Uterus (tissue), 2 donors: ENCODE results near the gene THSD7B.

ENCODE experiments used
- POLR2A ChIP-seq, 2 donors: fragments of 450-650 bp; IDR thresholded peaks; one replicate each; pipeline ENCODE4 v1.6.1; 2016; ENCODE audit warnings: antibody characterized with exemption in 2 of 2, mild to moderate bottlenecking in 1 of 2, moderate library complexity in 1 of 2
- TF ChIP-seq, protein P1 (sequence below), 4 experiments: fragments of 200-600 bp in 2 of 4; fragments of 450-650 bp in 2 of 4; sonication (generic) in 2 of 4; IDR thresholded peaks; one replicate each; pipeline ENCODE4 v1.5.1; 2016 to 2019; ENCODE audit warnings: antibody characterized with exemption in 4 of 4, mild to moderate bottlenecking in 2 of 4, moderate library complexity in 1 of 4

DNA sequence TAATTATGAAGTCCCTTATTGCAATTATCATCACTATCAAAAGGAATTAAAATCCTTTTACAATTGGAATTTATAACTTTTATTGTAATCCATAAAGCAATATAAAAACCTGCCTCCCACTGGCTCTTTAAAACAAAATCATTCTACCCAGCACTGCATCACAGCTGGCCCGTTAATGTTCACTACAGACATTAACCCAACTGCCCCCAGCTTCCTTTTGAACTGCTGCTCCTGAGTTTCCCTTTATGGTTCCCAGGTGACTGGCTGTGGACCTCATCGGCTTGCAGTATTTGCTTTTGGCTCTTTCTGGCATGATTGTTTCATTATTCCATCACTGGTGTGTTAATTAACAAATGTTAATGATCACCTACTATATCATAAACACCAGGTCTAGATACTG lies 535.6 kb downstream of the THSD7B start:
- TF ChIP-seq, protein P1, sequence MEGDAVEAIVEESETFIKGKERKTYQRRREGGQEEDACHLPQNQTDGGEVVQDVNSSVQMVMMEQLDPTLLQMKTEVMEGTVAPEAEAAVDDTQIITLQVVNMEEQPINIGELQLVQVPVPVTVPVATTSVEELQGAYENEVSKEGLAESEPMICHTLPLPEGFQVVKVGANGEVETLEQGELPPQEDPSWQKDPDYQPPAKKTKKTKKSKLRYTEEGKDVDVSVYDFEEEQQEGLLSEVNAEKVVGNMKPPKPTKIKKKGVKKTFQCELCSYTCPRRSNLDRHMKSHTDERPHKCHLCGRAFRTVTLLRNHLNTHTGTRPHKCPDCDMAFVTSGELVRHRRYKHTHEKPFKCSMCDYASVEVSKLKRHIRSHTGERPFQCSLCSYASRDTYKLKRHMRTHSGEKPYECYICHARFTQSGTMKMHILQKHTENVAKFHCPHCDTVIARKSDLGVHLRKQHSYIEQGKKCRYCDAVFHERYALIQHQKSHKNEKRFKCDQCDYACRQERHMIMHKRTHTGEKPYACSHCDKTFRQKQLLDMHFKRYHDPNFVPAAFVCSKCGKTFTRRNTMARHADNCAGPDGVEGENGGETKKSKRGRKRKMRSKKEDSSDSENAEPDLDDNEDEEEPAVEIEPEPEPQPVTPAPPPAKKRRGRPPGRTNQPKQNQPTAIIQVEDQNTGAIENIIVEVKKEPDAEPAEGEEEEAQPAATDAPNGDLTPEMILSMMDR (IDR thresholded peaks at IDR 0.05): no peak
- no peak for TF ChIP-seq POLR2A (IDR thresholded peaks at IDR 0.05)
